HUES6 (cell line): ENCODE data around the gene BDH1.
"Not testable (repeated sequence)": the region's sequence is repeated elsewhere in the genome, so short reads cannot be mapped to it uniquely, and the experiment has no call there.

Source experiments
- H3K27ac ChIP-seq: 2 replicates; pipeline ENCODE4 v1.7.0; 2013; ENCODE audit warnings: low read depth, mild to moderate bottlenecking, low read length, inconsistent platforms
- H3K27me3 ChIP-seq: 2 replicates; pipeline ENCODE4 v1.6.1; 2013; ENCODE audit warnings: low read length; ENCODE audit not compliant: control insufficient read depth, insufficient read depth
- H3K36me3 ChIP-seq: 2 replicates; pipeline ENCODE4 v1.6.1; 2013; ENCODE audit warnings: low read length; ENCODE audit not compliant: control insufficient read depth, insufficient read depth
- H3K4me1 ChIP-seq: 2 replicates; pipeline ENCODE4 v1.6.1; 2013; ENCODE audit warnings: low read length; ENCODE audit not compliant: control insufficient read depth, insufficient read depth
- H3K4me3 ChIP-seq: 2 replicates; pipeline ENCODE4 v1.5.1; 2013; ENCODE audit warnings: low read depth, low read length
- H3K9ac ChIP-seq: one replicate; pipeline ENCODE4 v1.6.1; 2013; ENCODE audit warnings: mild to moderate bottlenecking, low read length
- H3K9me3 ChIP-seq: 2 replicates; pipeline ENCODE4 v1.6.1; 2013; ENCODE audit warnings: low read depth, low read length; ENCODE audit not compliant: control insufficient read depth, insufficient read depth

The BDH1 gene

DNA sequence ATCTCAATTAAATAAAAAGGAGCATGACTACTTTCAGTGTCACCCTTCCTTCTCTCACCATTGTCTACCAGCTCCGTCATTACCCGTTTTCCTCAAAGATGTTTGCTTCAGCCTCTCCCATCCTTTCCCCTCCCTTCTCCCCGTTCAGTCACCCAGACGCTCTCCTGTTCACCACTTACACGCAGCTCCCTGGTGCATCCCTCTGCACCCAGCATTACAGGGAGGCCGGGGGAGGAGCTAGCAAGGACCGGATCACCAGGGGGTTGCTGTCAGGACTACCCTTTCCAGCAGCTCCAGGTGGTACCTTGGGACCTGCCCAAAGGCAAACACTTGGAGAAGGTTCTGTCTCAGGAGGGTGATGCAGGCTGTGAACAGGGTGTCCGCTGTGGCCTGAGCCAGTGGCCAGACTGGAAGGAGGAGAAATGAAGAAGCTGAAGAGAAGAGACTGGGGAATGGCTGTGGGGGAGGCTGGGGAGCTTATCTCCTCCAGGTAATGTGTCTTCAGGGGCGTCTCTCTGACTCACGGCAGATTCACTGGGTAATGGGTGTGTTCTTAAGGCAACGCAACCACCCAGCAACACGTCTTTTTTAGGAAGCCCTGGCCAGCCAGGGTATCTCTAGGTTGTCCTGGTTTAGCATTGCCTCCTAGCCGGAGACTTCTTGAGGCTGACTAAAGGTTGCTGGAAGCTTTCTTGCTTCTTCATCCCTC is 21.8 kb upstream of the BDH1 start:
- Histone ChIP-seq H3K4me1 (peaks cover 60% of the 10 kb centered on the region), H3K36me3 (no peaks in the 10 kb centered on the region), H3K4me3 (no peak overlapping the region), H3K27me3 (no peaks in the 10 kb centered on the region), H3K27ac (no peak overlapping the region), H3K9me3 (peaks cover 7% of the 10 kb centered on the region; the same call in 1 of the 2 replicates), H3K9ac (no peak overlapping the region)

DNA sequence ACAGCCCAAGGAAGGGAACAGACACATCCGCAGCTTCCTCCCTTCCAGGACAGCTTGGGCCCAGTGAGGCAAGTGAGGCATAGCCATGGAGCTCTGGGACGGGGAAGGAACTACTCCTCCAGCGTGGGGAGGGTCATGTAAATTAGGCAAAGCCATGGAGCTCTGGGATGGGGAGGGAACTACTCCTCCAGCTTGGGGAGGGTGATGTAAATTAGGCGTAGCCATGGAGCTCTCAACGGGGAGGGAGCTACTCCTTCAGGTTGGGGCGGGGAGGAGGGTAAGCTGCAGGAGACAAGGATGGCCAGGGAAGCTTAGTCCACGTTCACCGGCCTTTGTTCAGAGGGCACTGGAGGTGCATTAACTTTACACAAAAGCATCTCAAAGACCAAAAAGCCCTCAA is 21.1 kb upstream of the BDH1 start:
- Histone ChIP-seq H3K36me3 (no peaks in the 10 kb centered on the region), H3K9ac (no peak overlapping the region), H3K4me1 (peaks cover 60% of the 10 kb centered on the region), H3K27me3 (no peaks in the 10 kb centered on the region), H3K9me3 (peaks cover 13% of the 10 kb centered on the region; the same call in 1 of the 2 replicates), H3K27ac (no peak overlapping the region), H3K4me3 (peak overlapping the region; percentile 30; the same call in 1 of the 2 replicates)

DNA sequence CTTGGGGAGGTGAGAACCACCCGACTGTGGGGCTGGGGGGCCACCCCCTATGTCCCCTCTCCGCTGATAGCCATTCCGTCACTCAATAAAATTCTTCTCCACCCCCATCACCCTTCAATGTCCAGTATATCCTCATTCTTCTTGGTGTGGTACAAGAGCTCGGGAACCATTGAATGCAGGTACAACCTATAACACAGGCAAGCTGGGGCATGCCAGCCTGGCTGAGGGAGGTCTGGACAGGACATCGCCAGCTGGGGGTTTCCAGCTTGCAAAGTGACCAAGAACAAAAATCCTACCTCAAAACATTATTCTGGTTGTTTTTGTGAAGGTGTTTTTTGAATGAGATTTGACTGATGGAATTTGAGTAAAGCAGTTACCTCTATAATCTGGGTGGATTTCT is 19.6 kb upstream of the BDH1 start:
- no peak overlapping the region for H3K4me3 ChIP-seq
- no peaks in the 10 kb centered on the region for H3K36me3 ChIP-seq
- H3K9me3 ChIP-seq, result peaks cover 27% of the 10 kb centered on the region
- H3K27ac ChIP-seq, result peak overlapping the region; percentile 64
- peaks cover 55% of the 10 kb centered on the region for H3K4me1 ChIP-seq
- no peak overlapping the region for H3K9ac ChIP-seq
- H3K27me3 ChIP-seq, result no peaks in the 10 kb centered on the region

DNA sequence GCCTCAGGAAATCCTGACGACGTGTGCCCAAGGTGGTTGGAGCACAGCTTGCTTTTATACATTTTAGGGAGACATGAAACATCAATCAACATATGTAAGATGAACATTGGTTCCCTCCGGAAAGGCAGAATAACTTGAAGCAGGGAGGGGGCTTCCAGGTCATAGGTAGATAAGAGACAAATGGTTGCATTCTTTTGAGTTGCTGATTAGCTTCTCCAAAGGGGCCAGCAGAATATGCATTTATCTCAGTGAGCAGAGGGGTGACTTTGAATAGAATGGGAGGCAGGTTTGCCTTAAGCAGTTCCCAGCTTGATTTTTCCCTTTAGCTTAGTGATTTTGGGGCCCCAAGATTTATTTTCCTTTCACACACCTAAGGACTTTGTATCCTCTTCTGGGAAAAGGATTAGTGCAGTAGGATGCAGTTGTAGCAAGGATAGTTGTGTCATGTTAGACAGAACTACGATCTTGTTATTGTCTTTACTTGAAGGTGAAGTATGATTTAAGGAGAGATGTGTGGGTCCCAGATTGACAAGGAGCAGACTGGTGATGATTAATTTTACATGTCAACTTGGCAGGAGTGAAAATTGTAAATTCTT is 18.7 kb upstream of the BDH1 start:
- peaks cover 49% of the 10 kb centered on the region for H3K4me1 ChIP-seq
- H3K27ac ChIP-seq, result peak overlapping the region; percentile 64
- H3K4me3 ChIP-seq, result peak overlapping the region; percentile 29; the same call in 1 of the 2 replicates
- H3K9ac ChIP-seq, result peak overlapping the region; percentile 31
- H3K9me3 ChIP-seq, result peaks cover 27% of the 10 kb centered on the region
- H3K36me3 ChIP-seq, H3K27me3 ChIP-seq: not testable (repeated sequence)

DNA sequence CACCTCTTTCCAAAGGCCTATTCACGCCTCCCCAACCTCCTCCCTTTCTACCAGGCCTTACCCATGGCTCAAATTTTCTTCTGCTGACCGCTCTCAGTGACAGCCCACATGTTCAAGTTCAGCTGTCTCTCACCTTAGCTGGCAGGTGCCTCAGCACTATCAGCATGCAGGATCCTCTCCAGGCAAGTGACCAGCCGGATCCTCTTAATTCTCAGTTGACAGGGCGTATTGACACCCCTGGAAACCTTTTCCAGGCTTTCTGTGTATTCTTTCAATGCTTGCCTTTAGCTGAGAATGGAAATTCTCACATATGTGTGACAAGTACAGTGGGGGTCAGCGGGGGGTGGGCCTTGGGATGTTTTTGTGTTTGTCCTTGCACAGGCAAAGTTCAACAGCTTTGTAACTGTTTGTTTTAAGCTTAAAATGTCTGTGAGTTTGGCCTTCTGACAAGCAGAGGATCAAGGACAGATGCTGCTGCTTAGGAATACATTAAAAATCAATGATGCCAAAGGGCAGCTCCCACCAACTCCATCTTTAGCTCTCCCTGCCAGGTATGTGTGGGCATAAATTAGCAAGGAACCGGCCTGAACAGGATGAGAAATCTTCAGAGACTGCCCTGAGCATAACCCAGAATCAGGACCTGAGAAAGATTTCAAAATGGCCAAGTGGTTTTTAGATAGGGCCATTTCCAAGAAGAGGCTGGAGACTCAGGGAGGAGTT is 17.4 kb upstream of the BDH1 start:
- no peaks in the 10 kb centered on the region for H3K36me3 ChIP-seq

DNA sequence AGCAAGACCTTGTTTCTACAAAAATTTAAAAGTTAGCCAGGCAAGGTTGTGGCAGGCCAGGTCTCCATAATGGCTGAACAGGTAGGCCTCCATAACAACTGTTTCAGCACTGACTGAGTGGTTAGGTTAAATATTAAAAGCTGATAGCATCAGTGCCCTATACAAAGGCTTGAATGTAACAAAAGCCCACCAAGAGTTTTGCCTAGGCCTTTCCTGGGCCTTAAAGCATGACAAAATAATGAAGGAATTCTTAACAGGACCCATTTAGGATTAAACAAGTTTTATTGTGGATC is 16.1 kb upstream of the BDH1 start:
- not testable (repeated sequence) for H3K27ac ChIP-seq, H3K36me3 ChIP-seq, H3K9ac ChIP-seq, H3K27me3 ChIP-seq, H3K4me3 ChIP-seq
- H3K9me3 ChIP-seq, result peaks cover 39% of the 10 kb centered on the region
- H3K4me1 ChIP-seq, result peaks cover 51% of the 10 kb centered on the region

More for the DNA sequence above, 17.4 kb upstream of the BDH1 start:
- no peak overlapping the region for H3K27ac ChIP-seq
- no peak overlapping the region for H3K4me3 ChIP-seq
- H3K9me3 ChIP-seq, result peaks cover 36% of the 10 kb centered on the region
- no peak overlapping the region for H3K9ac ChIP-seq
- H3K27me3 ChIP-seq, result no peaks in the 10 kb centered on the region
- peaks cover 49% of the 10 kb centered on the region for H3K4me1 ChIP-seq

DNA sequence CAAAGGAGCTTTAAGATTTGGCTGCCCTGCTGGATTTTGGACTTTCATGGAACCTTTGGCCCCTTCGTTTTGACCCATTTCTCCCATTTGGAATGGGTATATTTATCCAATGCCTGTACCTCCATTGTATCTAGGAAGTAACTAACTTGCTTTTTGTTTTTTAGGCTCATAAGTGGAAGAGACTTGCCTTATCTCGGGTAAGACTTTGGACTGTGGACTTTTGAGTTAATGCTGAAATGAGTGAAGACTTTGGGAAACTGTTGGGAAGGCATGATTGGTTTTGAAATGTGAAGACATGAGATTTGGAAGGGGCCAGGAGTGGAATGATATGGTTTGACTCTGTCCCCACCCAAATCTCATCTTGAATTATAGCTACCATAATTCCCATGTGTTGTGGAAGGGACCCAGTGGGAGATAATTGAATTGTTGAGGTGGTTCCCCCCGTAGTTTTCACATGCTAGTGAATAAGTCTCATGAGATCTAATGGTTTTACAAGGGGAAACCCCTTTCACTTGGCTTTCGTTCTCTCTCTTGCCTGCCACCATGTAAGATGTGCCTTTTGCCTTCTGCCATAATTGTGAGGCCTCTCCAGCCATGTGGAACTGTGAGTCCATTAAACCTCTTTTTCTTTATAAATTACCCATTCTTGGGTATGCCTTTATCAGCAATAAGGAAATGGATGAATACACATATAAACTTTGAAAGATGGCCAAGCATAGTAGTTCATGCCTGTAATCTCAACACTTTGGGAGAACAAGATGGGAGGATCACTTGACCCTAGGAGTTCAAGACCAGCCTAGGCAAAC is 15.5 kb upstream of the BDH1 start:
- H3K36me3 ChIP-seq, H3K4me3 ChIP-seq, H3K27ac ChIP-seq, H3K9ac ChIP-seq, H3K27me3 ChIP-seq: not testable (repeated sequence)
- H3K4me1 ChIP-seq, result peaks cover 46% of the 10 kb centered on the region
- H3K9me3 ChIP-seq, result peaks cover 43% of the 10 kb centered on the region

DNA sequence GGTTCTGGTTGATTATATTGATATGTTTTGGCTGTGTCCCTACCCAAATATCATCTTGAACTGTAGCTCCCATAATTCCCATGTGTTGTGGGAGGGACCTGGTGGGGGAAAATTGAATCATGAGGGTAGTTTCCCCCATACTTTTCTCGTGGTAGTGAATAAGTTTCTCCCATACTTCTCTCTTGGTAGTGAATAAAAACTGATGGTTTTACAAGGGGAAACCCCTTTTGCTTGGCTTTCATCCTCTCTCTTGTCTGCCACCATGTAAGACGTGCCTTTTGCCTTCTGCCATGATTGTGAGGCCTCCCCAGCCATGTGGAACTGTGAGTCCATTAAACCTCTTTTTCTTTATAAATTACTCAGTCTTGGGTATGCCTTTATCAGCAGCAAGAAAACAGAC is 13.7 kb upstream of the BDH1 start:
- Histone ChIP-seq H3K9me3 (peaks cover 59% of the 10 kb centered on the region), H3K4me1 (peaks cover 28% of the 10 kb centered on the region)
- H3K27ac ChIP-seq, H3K36me3 ChIP-seq, H3K27me3 ChIP-seq, H3K4me3 ChIP-seq, H3K9ac ChIP-seq: not testable (repeated sequence)

DNA sequence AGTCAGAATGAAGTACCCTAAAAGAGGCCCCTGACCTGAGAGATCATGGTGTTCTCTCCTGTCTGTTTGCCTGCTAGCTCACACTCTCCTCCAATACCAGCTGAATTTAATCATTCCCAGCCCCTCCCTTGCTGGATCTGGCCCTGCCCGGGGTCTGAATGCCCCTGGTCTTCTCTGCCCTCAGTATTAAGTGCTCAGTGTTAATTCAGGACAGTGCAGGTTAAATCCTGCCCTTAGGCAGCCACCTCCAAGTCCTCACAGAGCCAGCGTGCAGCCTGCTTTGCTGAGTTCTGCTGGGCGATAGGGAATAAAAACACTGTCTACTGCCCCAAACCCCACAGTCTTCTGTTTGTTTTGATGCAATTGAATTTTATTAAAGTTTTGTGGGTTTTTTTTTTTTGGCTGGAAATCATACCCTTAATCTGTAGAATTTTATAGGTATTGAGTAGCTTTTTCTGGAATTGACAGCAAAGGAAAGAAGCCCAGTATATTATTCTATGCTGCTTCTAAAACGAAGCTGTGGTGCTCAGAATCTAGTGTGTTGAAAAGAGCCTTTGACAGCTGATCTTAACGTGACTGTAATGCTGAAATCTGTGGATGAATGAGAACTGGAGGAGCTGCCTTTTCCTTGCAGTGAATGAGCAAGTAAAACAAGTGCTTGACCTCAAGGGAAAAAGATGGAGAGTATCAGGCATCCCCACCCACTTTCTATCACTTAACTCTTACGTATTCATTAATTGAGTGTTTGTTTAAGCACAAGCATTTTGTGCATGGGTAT is 12.3 kb upstream of the BDH1 start:
- Histone ChIP-seq H3K9ac (no peak overlapping the region), H3K27me3 (no peaks in the 10 kb centered on the region), H3K4me3 (no peak overlapping the region), H3K36me3 (no peaks in the 10 kb centered on the region), H3K27ac (no peak overlapping the region), H3K4me1 (peaks cover 15% of the 10 kb centered on the region), H3K9me3 (peaks cover 69% of the 10 kb centered on the region)

DNA sequence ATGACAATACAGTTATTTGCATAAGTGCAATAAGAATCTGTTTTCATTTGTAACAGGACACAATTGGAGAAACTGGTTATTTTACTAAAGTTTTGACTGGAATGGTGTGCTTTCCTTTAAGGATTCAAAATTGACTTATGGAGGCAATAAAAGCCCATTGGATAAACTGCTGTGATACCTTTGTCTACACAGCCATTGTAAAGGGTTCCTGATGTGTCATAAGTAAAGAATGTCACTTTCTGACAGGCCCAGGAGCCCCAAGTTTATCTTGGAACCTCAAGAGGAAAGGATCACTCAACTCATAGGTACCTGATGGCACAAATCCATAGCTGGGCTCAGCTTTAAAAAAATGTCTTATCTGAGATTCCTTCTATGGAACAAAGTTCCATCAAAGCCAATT is 10.4 kb upstream of the BDH1 start:
- H3K9me3 ChIP-seq, result peaks cover 73% of the 10 kb centered on the region
- not testable (repeated sequence) for H3K27ac ChIP-seq, H3K36me3 ChIP-seq, H3K4me3 ChIP-seq, H3K9ac ChIP-seq, H3K27me3 ChIP-seq
- H3K4me1 ChIP-seq, result peaks cover 12% of the 10 kb centered on the region; the same call in 1 of the 2 replicates
